Measurements from ENCODE around the gene VWA5B1.

DNA sequence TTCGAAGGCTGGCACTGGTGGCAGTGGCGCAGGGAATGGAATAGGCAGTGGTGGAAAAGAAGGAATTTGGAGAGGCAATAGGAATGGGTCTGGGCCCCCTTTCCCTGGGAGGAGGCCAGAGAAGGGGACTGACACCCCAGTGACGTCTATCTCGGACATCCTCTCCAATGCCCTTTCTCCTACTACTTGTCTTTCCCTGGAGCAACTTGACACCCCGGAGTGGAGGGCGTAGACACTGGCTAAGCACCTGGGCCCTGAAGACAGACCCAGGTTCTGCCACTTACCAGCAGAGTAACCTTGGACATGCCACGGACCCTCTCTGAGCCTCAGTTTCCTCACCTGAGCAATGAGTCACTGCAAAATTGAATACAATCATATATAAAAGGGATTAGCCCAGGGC is 108.5 kb downstream of the VWA5B1 start:
- TF ChIP-seq, protein P1, sequence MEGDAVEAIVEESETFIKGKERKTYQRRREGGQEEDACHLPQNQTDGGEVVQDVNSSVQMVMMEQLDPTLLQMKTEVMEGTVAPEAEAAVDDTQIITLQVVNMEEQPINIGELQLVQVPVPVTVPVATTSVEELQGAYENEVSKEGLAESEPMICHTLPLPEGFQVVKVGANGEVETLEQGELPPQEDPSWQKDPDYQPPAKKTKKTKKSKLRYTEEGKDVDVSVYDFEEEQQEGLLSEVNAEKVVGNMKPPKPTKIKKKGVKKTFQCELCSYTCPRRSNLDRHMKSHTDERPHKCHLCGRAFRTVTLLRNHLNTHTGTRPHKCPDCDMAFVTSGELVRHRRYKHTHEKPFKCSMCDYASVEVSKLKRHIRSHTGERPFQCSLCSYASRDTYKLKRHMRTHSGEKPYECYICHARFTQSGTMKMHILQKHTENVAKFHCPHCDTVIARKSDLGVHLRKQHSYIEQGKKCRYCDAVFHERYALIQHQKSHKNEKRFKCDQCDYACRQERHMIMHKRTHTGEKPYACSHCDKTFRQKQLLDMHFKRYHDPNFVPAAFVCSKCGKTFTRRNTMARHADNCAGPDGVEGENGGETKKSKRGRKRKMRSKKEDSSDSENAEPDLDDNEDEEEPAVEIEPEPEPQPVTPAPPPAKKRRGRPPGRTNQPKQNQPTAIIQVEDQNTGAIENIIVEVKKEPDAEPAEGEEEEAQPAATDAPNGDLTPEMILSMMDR (IDR thresholded peaks at IDR 0.05) = no peak
- no peak for TF ChIP-seq POLR2A (IDR thresholded peaks at IDR 0.05)

Data from breast epithelium (tissue), 3 donors.